Measurements from ENCODE around the gene TMEM245.

The TMEM245 gene

GRCh38 chr9:109046346-109046745, 73.4 kb downstream of the TMEM245 start:
- no peak overlapping the region for H3K4me2 ChIP-seq (ENCODE audit: low read length)
- H3K9me2 ChIP-seq (replicated peaks; ENCODE audit: control insufficient read depth, low read length): no peaks in the 10 kb centered on the region
- H3K4me3 ChIP-seq (ENCODE audit: low read length): no peak overlapping the region
- H3K79me2 ChIP-seq (ENCODE audit: control insufficient read depth, low read length): no peaks in the 10 kb centered on the region
- H3K9me3 ChIP-seq (ENCODE audit: control insufficient read depth, insufficient read depth, low read length): no peaks in the 10 kb centered on the region
- H3K4me1 ChIP-seq (ENCODE audit: control insufficient read depth, low read length): no peaks in the 10 kb centered on the region
- no peaks in the 10 kb centered on the region for H4K20me1 ChIP-seq (ENCODE audit: control insufficient read depth, insufficient read depth, low read depth, low read length)
- peaks cover 79% of the 10 kb centered on the region for H3K36me3 ChIP-seq (ENCODE audit: control insufficient read depth, low read length)
- no peak for TF ChIP-seq CTCF (IDR thresholded peaks at IDR 0.05; ENCODE audit: low read depth, low read length, poor library complexity, severe bottlenecking)
- no peak for TF ChIP-seq EZH2phosphoT487 (IDR thresholded peaks at IDR 0.05; ENCODE audit: borderline replicate concordance, low read length)
- H3F3A ChIP-seq (ENCODE audit: control insufficient read depth, insufficient read depth): no peaks in the 10 kb centered on the region
- H3K27ac ChIP-seq (ENCODE audit: low read depth, low read length): no peak overlapping the region
- H3K27me3 ChIP-seq (ENCODE audit: control insufficient read depth, low read length): no peaks in the 10 kb centered on the region

GRCh38 chr9:109043578-109043977, 76.2 kb downstream of the TMEM245 start:
- TF ChIP-seq EZH2phosphoT487 (IDR thresholded peaks at IDR 0.05; ENCODE audit: borderline replicate concordance, low read length): no peak
- TF ChIP-seq CTCF (IDR thresholded peaks at IDR 0.05; ENCODE audit: low read depth, low read length, poor library complexity, severe bottlenecking): no peak
- no peaks in the 10 kb centered on the region for H3K27me3 ChIP-seq (ENCODE audit: control insufficient read depth, low read length)
- H3K4me2 ChIP-seq (ENCODE audit: low read length): no peak overlapping the region
- H3K4me3 ChIP-seq (ENCODE audit: low read length): no peak overlapping the region
- H3K9me3 ChIP-seq (ENCODE audit: control insufficient read depth, insufficient read depth, low read length): no peaks in the 10 kb centered on the region
- H4K20me1 ChIP-seq (ENCODE audit: control insufficient read depth, insufficient read depth, low read depth, low read length): no peaks in the 10 kb centered on the region
- no peaks in the 10 kb centered on the region for H3K9me2 ChIP-seq (replicated peaks; ENCODE audit: control insufficient read depth, low read length)
- H3F3A ChIP-seq (ENCODE audit: control insufficient read depth, insufficient read depth): no peaks in the 10 kb centered on the region
- no peaks in the 10 kb centered on the region for H3K79me2 ChIP-seq (ENCODE audit: control insufficient read depth, low read length)
- no peaks in the 10 kb centered on the region for H3K4me1 ChIP-seq (ENCODE audit: control insufficient read depth, low read length)
- H3K27ac ChIP-seq (ENCODE audit: low read depth, low read length): no peak overlapping the region
- H3K36me3 ChIP-seq (ENCODE audit: control insufficient read depth, low read length): peaks cover 66% of the 10 kb centered on the region

GRCh38 chr9:109040571-109040970, 79.2 kb downstream of the TMEM245 start:
- no peak for TF ChIP-seq EZH2phosphoT487 (IDR thresholded peaks at IDR 0.05; ENCODE audit: borderline replicate concordance, low read length)
- TF ChIP-seq CTCF (IDR thresholded peaks at IDR 0.05; ENCODE audit: low read depth, low read length, poor library complexity, severe bottlenecking): no peak
- Histone ChIP-seq H3K4me1 (ENCODE audit: control insufficient read depth, low read length) (no peaks in the 10 kb centered on the region), H3K27me3 (ENCODE audit: control insufficient read depth, low read length) (no peaks in the 10 kb centered on the region), H3K9me2 (replicated peaks; ENCODE audit: control insufficient read depth, low read length) (no peaks in the 10 kb centered on the region), H4K20me1 (ENCODE audit: control insufficient read depth, insufficient read depth, low read depth, low read length) (no peaks in the 10 kb centered on the region), H3K36me3 (ENCODE audit: control insufficient read depth, low read length) (peaks cover 62% of the 10 kb centered on the region), H3F3A (ENCODE audit: control insufficient read depth, insufficient read depth) (no peaks in the 10 kb centered on the region), H3K27ac (ENCODE audit: low read depth, low read length) (no peak overlapping the region), H3K4me2 (ENCODE audit: low read length) (no peak overlapping the region), H3K9me3 (ENCODE audit: control insufficient read depth, insufficient read depth, low read length) (no peaks in the 10 kb centered on the region), H3K4me3 (ENCODE audit: low read length) (no peak overlapping the region), H3K79me2 (ENCODE audit: control insufficient read depth, low read length) (no peaks in the 10 kb centered on the region)

GRCh38 chr9:109039539-109039938, 80.2 kb downstream of the TMEM245 start:
- H3K27me3 ChIP-seq (ENCODE audit: control insufficient read depth, low read length): no peaks in the 10 kb centered on the region
- no peaks in the 10 kb centered on the region for H3K9me2 ChIP-seq (replicated peaks; ENCODE audit: control insufficient read depth, low read length)
- H3K4me3 ChIP-seq (ENCODE audit: low read length): no peak overlapping the region
- H3K27ac ChIP-seq (ENCODE audit: low read depth, low read length): no peak overlapping the region
- no peaks in the 10 kb centered on the region for H3K9me3 ChIP-seq (ENCODE audit: control insufficient read depth, insufficient read depth, low read length)
- no peaks in the 10 kb centered on the region for H3K79me2 ChIP-seq (ENCODE audit: control insufficient read depth, low read length)
- H3K4me2 ChIP-seq (ENCODE audit: low read length): no peak overlapping the region
- peaks cover 54% of the 10 kb centered on the region for H3K36me3 ChIP-seq (ENCODE audit: control insufficient read depth, low read length)
- TF ChIP-seq CTCF (IDR thresholded peaks at IDR 0.05; ENCODE audit: low read depth, low read length, poor library complexity, severe bottlenecking): no peak
- TF ChIP-seq EZH2phosphoT487 (IDR thresholded peaks at IDR 0.05; ENCODE audit: borderline replicate concordance, low read length): no peak
- no peaks in the 10 kb centered on the region for H3K4me1 ChIP-seq (ENCODE audit: control insufficient read depth, low read length)
- no peaks in the 10 kb centered on the region for H3F3A ChIP-seq (ENCODE audit: control insufficient read depth, insufficient read depth)
- H4K20me1 ChIP-seq (ENCODE audit: control insufficient read depth, insufficient read depth, low read depth, low read length): no peaks in the 10 kb centered on the region

Data from DOHH2 (cell line).